Keratinocyte (primary cell): ENCODE data around the gene NFKBIZ.

ENCODE experiments used
- CTCF ChIP-seq, 3 experiments: IDR thresholded peaks in 1 of 3; conservative IDR thresholded peaks in 1 of 3; optimal IDR thresholded peaks in 1 of 3; 2 replicates in 2 of 3; 3 replicates in 1 of 3; pipeline versions ENCODE3 to v1.5.1; 2011; ENCODE audit warnings: low read length in 3 of 3, mild to moderate bottlenecking in 3 of 3, moderate library complexity in 2 of 3, control low read depth in 1 of 3, inconsistent platforms in 1 of 3; ENCODE audit not compliant: insufficient read depth in 2 of 3; ENCODE audit errors: extremely low read depth in 1 of 3
- EZH2 ChIP-seq: IDR thresholded peaks from one replicate; pipeline ENCODE4 v1.6.1; 2012; ENCODE audit warnings: inconsistent platforms, mild to moderate bottlenecking, low read length, moderate library complexity

- TF ChIP-seq CTCF (optimal IDR thresholded peaks at IDR 0.05 in 1 of 3, IDR thresholded peaks at IDR 0.05 in 1 of 3, conservative IDR thresholded peaks at IDR 0.05 in 1 of 3; ENCODE audit: extremely low read depth in 1 of 3, insufficient read depth in 2 of 3, low read length in 3 of 3) = no peak
- TF ChIP-seq EZH2 = no peak
Measured at GRCh38 chr3:101833446-101833974, 15.8 kb upstream of the NFKBIZ start.
